Measurements from ENCODE around the gene CPN2.

GRCh38 chr3:194348354-194348753 lies 2.8 kb downstream of the CPN2 start:
- TF ChIP-seq POLR2A (IDR thresholded peaks at IDR 0.05): no peak
- no peak for TF ChIP-seq CTCF (IDR thresholded peaks at IDR 0.05)

All from testis (tissue), 2 donors.